T-helper 22 cell (primary cell): Measurements from ENCODE around the gene CILP.
"Not testable (repeated sequence)": the region's sequence is repeated elsewhere in the genome, so short reads cannot be mapped to it uniquely, and the experiment has no call there.

Source experiments
- DNase-seq: peaks from one replicate; pipeline ENCODE4 v3.0.0-alpha.2; 2020; ENCODE audit warnings: low read depth

Gene CILP

GRCh38 chr15:65210770-65211481 is at the start of gene CILP:
CILP (minus strand) TSS chr15:65211473; CDS start chr15:65209755, 1,718 bp downstream.
- no peak for DNase-seq

GRCh38 chr15:65260968-65261367 is 49.7 kb upstream of the CILP start:
- no peak for DNase-seq

- no peak for DNase-seq
Measured at GRCh38 chr15:65259367-65259797, 48.1 kb upstream of the CILP start.

DNA sequence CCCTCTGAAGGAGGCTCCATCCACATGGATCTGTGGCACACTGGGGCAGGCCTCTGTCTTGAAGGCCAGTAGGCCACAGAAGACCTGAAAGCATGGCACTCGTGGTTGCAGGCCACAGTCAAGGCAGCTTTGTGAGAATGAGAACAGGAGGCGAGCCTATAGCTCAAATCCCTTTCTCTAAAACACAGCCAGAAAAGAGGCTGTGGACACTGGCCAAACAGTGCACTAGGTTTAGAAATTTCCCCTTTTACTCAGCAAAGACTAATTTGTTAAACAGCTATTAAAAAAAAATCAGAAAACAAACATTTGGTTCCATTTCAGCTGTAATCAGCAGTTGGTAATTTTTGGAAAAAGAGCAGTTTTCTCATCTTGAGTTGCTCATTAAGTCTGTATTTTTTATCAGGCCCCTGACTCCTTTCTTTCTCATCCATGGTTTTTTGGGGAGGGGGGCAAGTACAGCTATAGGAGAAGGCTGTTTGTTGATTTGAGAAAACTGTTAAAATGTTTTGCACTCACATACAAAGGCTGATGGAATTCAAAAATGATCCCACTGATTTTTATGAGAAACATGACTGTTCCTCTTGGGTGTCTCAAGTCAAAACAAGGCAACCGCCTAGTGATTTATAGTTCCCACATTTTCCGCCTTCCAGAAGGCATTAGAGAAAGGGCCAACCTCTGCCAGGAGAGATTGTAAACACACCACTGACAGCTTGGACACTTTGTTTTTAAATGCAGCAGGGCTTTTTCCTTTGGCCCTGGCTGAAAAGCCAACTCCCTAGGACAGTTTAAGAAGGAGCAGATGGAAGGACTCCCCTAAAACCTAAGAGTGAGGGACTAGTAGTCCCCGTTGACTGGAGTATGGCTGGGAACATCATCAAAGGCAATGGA is 47.3 kb upstream of the CILP start:
- no peak for DNase-seq

- DNase-seq = no peak
Measured at GRCh38 chr15:65255486-65256140, 44.3 kb upstream of the CILP start.

- DNase-seq = no peak
Measured at GRCh38 chr15:65254758-65255157, 43.5 kb upstream of the CILP start.

DNA sequence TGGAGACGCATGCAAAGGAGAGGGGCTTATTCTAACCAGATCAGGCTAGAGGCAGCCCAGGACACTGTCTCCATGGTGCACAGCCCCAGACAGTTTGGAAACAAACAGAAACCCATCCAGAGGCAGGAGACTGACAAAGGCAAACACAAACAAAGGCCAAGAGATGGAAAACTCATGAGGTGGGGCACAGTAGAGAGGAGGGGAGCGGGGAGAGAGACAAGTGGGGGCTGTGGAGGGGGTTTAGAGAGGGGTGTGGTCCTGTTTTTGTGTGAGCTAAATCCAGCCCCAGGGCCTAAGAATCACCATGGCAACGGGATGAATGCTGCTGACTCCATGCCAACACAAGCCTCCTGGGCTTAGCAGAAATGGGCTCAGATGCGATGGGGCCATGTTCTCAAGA is 43.1 kb upstream of the CILP start:
- no peak for DNase-seq

DNA sequence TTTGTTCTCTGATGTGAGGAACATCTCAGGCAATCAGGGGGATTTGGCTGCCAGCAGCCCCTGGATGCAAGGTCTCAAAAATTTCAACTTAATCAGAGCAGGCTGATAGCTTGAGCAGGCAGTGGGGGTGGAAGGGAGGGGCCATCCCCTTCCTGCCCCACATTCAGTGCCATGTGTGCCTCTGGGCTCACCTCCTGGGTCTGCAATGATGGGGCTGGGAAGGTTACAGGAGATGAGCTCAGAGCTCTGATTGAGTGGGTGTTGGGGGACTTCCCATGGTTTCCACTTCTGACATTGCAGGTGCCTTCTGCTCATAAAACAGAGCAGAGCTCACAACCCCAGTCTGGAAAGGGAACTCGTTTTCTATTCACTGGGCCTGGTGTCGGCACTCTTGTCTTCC is 38.4 kb upstream of the CILP start:
- no peak for DNase-seq

DNA sequence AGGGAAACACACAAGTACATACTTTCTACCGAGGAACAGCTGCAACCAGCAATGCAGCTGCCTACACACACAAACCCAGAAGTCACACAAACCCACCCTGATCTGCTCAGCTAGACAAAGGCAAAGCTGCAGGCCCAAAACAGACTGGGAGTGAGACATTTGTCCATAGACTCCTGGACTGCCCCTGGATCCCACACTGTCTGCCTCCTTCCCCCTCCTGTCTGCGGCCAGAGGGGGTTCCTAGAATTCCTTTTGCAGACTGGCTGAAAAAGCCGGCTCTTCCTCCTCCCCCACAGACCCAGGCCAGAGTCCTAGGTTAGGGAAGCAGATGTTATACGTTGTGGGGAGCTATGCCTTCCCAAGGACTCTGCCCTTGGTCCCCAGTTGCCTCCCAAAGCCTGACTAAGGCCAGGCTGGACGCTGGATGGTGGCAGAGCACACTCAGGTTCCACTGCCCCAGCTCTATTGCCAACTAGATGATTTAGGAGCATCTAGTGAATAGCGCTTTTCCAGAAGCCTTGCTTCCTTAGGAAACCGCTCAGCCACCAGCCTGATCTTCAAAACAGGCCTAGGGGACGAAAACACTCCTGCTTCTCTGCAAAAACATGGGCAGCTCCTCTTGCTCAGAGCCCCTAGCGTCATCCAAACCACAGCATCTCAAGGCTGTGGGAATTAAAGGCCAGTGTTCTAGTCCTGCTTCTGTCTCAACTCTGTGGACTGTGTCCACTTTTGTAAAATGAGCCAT is 37.4 kb upstream of the CILP start:
- no peak for DNase-seq

GRCh38 chr15:65246939-65247338 is 35.7 kb upstream of the CILP start:
- DNase-seq = no peak

DNA sequence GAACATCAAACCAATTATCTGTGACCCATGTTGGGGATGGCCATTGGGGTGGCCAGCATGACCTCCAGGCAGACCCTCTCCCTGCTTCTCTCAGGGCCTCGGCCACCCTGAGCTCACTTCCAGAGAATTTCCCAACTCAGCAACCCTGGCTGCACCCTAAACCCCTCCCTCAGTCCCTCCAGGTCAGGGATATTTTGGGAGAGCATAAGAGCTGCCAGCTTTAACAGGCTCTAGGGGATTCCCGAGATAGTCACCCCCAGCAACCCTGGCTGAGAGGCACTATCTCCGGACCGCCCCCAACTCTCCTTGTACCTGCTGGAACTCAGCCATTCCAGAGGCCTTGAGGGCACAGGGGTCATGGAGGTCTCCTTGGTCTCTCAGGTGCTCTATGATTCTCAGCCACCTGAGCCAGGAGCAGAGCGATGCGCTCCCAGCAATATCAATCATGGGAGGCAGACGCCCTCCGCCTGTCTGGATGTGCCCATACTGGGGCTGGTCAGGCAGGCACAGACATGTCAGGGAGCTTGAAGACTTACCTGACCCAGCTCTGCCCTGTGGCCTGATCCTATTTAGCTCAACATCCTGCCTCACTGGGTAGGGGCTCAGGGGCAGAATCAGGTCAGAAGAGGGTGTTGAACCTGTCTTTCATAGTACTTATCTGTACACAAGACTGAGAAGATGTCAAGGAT is 34.9 kb upstream of the CILP start:
- no peak for DNase-seq

- no peak for DNase-seq
Measured at GRCh38 chr15:65245096-65245856, 34.0 kb upstream of the CILP start.

GRCh38 chr15:65244638-65245037 is 33.4 kb upstream of the CILP start:
- DNase-seq = no peak

DNA sequence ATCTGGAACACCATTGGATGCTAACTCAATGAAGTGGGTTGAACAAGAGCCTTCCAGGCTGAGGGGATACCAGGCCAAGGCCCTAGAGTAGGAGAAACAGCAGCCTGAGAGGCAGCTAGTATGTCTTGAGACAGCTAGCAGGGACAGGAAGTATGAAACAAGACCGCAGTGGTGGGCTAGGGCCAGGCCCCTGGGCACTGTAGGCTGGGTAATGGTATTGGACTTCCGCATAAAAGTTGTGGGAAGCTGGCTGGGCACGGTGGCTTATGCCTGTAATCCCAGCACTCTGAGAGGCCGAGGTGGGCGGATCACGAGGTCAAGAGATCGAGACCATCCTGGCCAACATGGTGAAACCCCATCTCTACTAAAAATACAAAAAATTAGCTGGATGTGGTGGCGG is 25.2 kb upstream of the CILP start:
- DNase-seq = not testable (repeated sequence)

DNA sequence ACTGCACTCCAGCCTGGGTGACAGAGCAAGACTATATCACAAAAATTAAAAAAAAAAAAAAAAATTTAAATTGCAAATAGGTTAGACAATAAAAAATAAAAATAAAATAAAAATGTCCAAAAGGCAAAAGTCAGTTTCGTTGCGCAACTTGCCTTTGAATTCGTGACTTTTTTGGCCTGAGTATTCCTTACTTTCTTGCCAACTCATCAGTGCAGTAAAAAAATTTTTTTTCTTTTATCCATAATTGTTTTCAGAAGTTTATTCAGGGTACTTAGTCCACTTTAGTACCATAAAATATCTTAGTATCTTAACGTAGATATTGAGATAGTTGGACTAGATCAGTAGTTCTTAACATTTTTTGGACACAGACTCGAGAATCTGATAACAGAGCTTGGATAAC is 22.4 kb upstream of the CILP start:
- DNase-seq = no peak

DNA sequence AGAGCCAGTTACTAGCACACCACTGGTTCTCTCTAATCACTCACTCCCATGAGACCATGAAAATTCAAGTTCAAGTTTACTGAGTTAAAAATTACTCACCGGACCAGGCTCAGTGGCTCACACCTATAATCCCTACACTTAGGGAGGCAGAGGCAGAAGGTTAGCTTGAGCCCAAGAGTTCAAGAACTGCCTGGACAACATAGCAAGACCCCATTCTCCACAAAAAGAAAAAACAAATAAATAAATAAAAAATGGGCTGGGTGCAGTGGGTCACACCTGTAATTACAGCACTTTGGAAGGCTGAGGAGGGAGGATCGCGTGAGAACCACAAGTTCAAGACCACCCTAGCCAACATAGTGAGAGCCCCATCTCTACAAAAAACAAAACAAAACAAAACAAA is 21.2 kb upstream of the CILP start:
- DNase-seq = no peak

GRCh38 chr15:65231306-65231705 is 20.0 kb upstream of the CILP start:
- DNase-seq = no peak

GRCh38 chr15:65226901-65227300 is 15.6 kb upstream of the CILP start:
- DNase-seq = not testable (repeated sequence)

GRCh38 chr15:65226221-65226620 is 14.9 kb upstream of the CILP start:
- DNase-seq = no peak

- DNase-seq = no peak
Measured at GRCh38 chr15:65223996-65224395, 12.7 kb upstream of the CILP start.

- DNase-seq = no peak
Measured at GRCh38 chr15:65222891-65223290, 11.6 kb upstream of the CILP start.
